Activated gamma-delta T cell (primary cell): ENCODE data around the gene CPLX4.
"Not testable (repeated sequence)": the region's sequence is repeated elsewhere in the genome, so short reads cannot be mapped to it uniquely, and the experiment has no call there.

Experiments
- DNase-seq: peaks from one replicate; lab custom pipeline; 2025; lab: John Stamatoyannopoulos, UW

The CPLX4 gene

DNA sequence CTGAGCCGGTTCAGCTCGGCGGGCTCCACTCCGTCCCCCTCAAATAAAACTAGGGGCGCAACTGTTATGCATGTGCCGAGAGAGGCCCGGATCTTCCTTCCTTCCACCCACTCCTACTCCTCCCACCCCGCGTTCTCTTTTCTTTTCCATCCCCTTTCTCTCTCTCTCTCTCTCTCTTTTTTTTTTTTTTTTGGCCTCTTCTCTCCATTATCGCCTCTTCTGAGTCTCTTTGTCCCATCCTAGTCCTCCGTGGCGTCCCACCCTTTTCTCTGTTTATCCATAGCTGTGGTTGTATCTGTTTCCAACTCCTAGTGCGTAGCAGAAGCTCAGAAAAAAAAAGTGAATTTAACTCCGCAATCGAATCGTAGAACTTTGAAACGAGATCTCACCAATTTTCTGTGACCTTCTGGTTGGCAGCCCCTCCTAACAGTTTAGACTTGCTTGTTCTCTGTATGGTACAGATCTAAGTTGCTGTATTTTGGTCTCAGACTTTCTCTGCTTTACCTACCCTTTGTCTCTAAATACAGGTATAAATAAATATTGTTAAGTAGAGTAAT lies 48.8 kb downstream of the CPLX4 start:
- DNase-seq: no peak

- no peak for DNase-seq
Observed at GRCh38 chr18:59268721-59269562, 49.5 kb downstream of the CPLX4 start.

- no peak for DNase-seq
Observed at GRCh38 chr18:59268127-59268720, 50.2 kb downstream of the CPLX4 start.

DNA sequence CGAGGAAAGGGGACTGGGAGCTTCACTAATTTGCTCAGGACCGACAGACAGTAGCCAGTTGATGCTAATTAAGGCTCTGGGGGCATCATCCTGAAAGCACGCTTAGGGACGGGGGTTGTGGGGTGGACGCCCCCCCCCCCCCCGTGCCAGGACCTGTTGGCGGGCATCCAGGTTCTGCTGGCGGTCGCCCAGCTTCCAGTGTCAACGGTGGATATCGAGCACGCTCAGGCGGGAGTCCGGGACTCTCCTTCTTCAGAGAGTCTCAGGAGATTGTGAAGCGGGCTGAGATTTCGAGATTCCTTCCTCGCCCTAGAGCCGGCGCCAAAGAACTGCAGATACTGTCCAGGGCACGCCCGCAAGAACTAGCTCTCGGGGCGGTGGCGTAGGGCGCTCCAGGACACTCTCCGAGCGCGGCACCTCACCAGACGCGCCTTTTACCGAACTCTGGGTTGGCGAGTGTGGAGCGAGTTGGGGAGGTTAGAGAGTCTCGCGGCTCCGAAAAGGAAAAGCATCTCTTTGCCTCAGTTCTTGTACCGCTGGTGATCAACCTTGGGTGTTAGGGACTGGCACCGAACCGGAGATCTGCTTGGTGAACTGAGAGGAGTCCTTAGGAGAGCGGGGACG lies 50.8 kb downstream of the CPLX4 start:
- no peak for DNase-seq

DNA sequence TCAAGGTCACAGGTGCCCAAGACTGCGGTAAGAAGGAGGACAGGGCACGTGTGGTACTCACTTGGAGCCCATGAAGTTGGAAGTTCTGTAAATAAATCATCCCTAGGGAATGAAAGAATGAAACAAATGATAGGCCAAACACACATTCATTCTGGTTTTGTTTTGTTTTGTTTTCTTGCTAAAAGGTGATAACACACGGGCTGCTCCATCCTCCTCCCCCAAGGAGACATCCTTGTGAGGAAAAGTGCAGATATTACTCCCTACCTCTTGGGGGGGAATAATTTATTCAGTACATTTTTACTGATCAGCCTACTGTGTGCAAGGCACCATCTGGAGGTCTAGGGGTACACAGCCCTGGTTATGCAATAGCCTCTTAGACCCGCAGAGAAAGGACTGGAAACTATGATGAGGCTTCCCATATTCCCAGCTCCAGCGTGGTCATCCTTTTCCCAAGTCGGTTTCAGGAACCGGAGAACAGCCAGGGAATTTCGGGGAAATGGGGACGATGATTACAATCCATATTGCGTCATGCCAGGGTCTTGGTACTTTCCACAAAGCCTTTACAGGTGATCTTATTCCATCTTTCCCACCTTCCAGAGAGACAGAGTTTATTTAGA lies 51.5 kb downstream of the CPLX4 start:
- no peak for DNase-seq

DNA sequence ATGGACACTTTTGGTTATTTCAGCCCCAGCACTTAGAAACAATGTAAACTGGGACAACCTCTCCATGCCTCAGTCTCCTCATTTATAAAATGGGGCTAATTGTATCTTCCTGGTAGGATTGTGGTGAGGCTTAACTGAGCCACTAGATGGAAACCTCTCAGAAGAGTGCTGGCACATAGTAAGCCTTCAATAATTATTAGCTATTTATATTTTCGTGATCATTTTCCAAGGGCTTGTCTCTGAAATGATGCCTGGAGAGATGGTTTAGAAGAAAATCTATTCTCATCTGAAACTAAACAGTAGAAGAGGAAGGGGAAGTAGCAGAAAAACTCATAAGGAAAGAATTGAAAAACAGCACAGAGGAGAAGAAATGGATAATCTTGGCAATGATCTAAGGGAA lies 52.0 kb downstream of the CPLX4 start:
- DNase-seq: no peak

DNA sequence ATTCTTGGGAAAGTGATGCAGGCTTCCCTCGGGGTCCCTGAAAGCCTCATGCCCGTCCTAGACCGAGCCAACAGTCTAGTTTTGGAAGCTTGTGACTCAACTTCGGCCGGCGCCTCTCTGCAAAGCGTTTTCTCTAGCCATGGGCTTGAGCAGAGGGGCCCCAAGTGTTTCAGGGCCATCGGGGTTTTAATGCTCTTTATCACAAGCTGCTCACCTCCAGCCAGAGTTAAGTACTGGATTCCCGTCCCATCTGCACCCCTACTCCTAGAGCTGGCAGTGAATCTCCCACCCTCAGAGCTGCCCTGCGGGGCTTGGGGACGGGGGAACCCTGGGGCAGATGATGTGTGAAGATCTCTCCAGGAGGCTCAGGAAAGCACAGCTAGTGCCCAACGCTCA lies 52.5 kb downstream of the CPLX4 start:
- no peak for DNase-seq

DNA sequence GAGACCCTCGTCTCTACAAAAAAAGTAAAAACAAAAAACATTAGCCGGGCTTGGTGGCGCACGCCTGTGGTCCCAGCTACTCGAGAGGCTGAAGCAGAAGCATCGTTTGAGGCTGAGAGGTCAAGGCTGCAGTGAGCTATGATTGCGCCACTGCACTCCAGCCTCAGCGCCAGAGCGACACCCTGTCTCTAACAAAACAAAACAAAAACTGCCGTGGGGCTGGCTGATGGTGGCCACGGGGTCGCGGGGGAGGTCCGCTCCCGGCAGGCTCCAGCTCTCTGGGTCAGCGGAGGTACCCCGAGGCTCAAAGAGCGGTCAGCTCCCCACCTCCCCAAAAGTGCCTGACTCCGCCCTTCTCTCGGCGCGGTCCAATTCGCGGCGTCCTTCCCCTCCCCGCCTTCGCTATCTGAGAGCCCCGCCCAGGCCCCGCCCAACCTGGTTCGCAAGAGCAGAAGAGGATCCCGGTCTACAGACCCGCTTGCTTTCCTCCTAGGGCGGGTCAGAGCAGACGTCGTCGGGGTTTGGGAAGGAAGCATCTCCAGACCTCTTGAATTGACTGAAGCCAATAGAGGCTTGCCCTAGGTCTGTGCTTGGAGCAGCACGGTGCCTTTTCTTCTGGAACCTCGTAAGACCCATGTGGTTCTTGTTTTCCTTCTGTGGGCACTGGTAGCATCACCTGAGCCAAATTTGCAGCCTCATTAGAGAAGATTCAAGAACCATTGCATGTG lies 53.0 kb downstream of the CPLX4 start:
- DNase-seq: no peak

GRCh38 chr18:59264651-59265245 lies 53.7 kb downstream of the CPLX4 start:
- no peak for DNase-seq

GRCh38 chr18:59264121-59264571 lies 54.3 kb downstream of the CPLX4 start:
- no peak for DNase-seq

GRCh38 chr18:59263661-59264060 lies 54.8 kb downstream of the CPLX4 start:
- no peak for DNase-seq

- not testable (repeated sequence) for DNase-seq
Observed at GRCh38 chr18:59262243-59262642, 56.2 kb downstream of the CPLX4 start.

DNA sequence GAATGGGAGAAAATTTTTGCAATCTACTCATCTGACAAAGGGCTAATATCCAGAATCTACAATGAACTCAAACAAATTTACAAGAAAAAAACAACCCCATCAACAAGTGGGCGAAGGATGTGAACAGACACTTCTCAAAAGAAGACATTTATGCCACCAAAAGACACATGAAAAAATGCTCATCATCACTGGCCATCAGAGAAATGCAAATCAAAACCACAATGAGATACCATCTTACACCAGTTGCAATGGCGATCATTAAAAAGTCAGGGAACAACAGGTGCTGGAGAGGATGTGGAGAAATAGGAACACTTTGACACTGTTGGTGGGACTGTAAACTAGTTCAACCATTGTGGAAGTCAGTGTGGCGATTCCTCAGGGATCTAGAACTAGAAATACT lies 56.6 kb downstream of the CPLX4 start:
- DNase-seq: not testable (repeated sequence)

GRCh38 chr18:59255491-59255890 lies 63.0 kb downstream of the CPLX4 start:
- not testable (repeated sequence) for DNase-seq

GRCh38 chr18:59249199-59249774 lies 69.2 kb downstream of the CPLX4 start:
- no peak for DNase-seq

DNA sequence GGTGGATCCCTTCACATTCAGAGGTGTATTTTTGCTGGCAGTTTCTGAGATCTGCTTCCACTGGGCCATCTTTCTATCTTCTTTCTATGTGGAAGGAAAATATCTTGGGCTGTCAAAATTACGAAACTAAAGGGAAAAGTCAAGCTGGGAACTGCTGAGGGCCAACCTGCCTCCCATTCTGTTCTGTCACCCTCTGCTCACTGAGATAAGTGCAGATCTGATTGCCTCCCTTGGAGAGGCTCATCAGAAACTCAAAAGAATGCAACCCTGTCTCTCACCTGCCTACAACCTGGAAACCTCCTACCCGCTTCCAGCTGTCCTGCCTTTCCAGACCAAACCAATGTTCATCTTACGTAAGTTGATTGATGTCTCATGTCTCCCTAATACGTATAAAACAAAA lies 71.7 kb downstream of the CPLX4 start:
- DNase-seq: no peak
